Measurements from ENCODE around the gene TEAD4. TPM values are rescaled to one million over a fixed set of nuclear protein-coding genes. Genes with fewer than 3 reads are reported as not detected.

The TEAD4 gene
- total and polyA plus RNA-seq, 8 donors = 12.2 to 34.1 (median 13.8) TPM

- intact Hi-C loops (cut with DNase I) = no loop called here
- H3K4me1 ChIP-seq = no peaks in the 10 kb centered on the region
- DNase-seq (no peak), ATAC-seq (no peak)
- no peaks in the 10 kb centered on the region for H3K27me3 ChIP-seq
- TF ChIP-seq CTCF (IDR thresholded peaks at IDR 0.05) = no peak
- no peak overlapping the region for H3K4me3 ChIP-seq
- peaks cover 0 to 6% of the 10 kb centered on the region in 2 donors for H3K9me3 ChIP-seq
- peaks cover 0 to 33% of the 10 kb centered on the region in 2 donors for H3K36me3 ChIP-seq
- H3K27ac ChIP-seq = no peak overlapping the region
Measured at GRCh38 chr12:2992724-2993123, 33.5 kb downstream of the TEAD4 start.

- TF ChIP-seq CTCF (IDR thresholded peaks at IDR 0.05) = no peak
Measured at GRCh38 chr12:2997989-2998670, 38.9 kb downstream of the TEAD4 start.

GRCh38 chr12:2998789-2999264 is 39.6 kb downstream of the TEAD4 start:
- no peaks in the 10 kb centered on the region for H3K27me3 ChIP-seq
- no peak overlapping the region for H3K4me3 ChIP-seq
- intact Hi-C loops (cut with DNase I) = no loop called here
- H3K36me3 ChIP-seq = peaks cover 0 to 30% of the 10 kb centered on the region in 2 donors
- H3K9me3 ChIP-seq = no peaks in the 10 kb centered on the region
- TF ChIP-seq CTCF (IDR thresholded peaks at IDR 0.05) = no peak
- DNase-seq (no peak), ATAC-seq (peak; percentile 65)
- H3K4me1 ChIP-seq = no peaks in the 10 kb centered on the region
- no peak overlapping the region for H3K27ac ChIP-seq

More at GRCh38 chr12:2997989-2998670, 38.9 kb downstream of the TEAD4 start:
- Histone ChIP-seq H3K4me1 (no peaks in the 10 kb centered on the region), H3K27ac (no peak overlapping the region), H3K9me3 (no peaks in the 10 kb centered on the region), H3K27me3 (no peaks in the 10 kb centered on the region), H3K36me3 (peaks cover 0 to 30% of the 10 kb centered on the region in 2 donors), H3K4me3 (no peak overlapping the region)
- no peak for DNase-seq
- intact Hi-C loops (cut with DNase I) = no loop called here
- ATAC-seq = no peak

- no peak for DNase-seq
- TF ChIP-seq CTCF (IDR thresholded peaks at IDR 0.05) = no peak
Measured at GRCh38 chr12:2999265-2999841, 40.2 kb downstream of the TEAD4 start.

GRCh38 chr12:3000548-3001275 is 41.5 kb downstream of the TEAD4 start:
- no peak overlapping the region for H3K27ac ChIP-seq

More at GRCh38 chr12:2999265-2999841, 40.2 kb downstream of the TEAD4 start:
- no peak for ATAC-seq
- no peaks in the 10 kb centered on the region for H3K9me3 ChIP-seq
- H3K27ac ChIP-seq = no peak overlapping the region
- H3K36me3 ChIP-seq = peaks cover 0 to 29% of the 10 kb centered on the region in 2 donors
- intact Hi-C loops (cut with DNase I) = no loop called here
- no peaks in the 10 kb centered on the region for H3K4me1 ChIP-seq
- H3K4me3 ChIP-seq = no peak overlapping the region
- no peaks in the 10 kb centered on the region for H3K27me3 ChIP-seq

More at GRCh38 chr12:3000548-3001275, 41.5 kb downstream of the TEAD4 start:
- H3K27me3 ChIP-seq = no peaks in the 10 kb centered on the region
- no peak for ATAC-seq
- no peak overlapping the region for H3K4me3 ChIP-seq
- H3K36me3 ChIP-seq = peaks cover 0 to 16% of the 10 kb centered on the region in 2 donors
- no peaks in the 10 kb centered on the region for H3K9me3 ChIP-seq
- DNase-seq = no peak
- H3K4me1 ChIP-seq = no peaks in the 10 kb centered on the region
- TF ChIP-seq CTCF (IDR thresholded peaks at IDR 0.05) = no peak
- intact Hi-C loops (cut with DNase I) = no loop called here
